NCI-H524 (cell line): ENCODE measurements around the gene FIGN.

Experiments used
- DNase-seq, 2 experiments: peaks; one replicate each; lab custom pipeline; 2025; lab: John Stamatoyannopoulos, UW

The FIGN gene

DNA sequence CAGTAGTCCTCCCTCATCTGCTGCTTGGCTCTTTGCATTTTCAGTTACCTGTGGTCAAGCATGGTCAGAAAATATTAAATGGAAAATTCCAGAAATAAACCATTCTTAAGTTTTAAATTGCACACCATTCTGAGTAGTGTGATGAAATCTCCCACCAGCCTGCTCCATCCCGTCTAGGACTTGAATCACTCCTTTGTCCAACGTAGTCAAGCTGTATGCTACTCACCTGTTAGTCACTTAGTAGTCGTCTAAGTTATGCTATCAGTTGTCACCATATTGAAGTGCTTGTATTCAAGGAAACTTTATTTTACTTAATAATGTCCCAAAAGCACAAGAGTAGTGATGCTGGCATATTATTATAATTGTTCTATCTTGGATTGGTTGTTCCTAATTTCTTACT lies 172.5 kb downstream of the FIGN start:
- no peak for DNase-seq

DNA sequence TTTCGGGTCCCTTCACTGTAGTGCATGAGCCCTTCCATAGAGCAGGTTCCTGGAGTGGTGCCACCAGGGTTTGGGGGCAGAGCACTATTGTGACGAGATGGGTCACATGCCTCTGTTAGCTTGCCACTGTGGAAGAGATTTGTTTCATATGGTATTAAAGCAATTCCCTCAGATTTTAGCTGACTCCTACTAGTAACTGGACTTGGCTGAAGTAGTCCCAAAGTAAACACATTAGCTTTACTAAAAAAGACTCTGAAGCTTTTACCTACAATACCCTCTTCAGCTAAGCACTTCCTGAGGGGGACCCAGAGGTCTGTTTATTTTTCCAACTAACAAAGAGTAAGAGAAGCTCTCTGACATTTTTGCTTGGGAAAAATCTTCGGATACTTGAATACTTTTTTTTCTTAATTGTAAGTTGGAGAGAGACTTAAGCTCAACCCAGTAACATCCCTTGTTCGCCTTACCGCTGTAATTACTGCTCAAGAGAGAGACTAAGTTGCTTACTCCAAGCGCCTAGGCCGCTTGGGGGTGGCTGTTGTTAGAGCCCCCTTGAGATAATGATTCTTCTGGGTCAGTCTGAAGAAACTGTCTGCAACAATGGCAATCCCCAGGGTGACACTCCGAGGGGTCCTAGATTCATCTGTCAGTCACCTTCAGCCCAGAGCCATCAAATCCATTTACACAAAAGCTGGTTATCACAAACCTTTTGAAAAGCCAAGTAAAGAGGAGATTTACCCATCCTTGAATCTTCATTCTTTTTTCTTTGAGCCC lies 177.4 kb downstream of the FIGN start:
- no peak for DNase-seq

DNA sequence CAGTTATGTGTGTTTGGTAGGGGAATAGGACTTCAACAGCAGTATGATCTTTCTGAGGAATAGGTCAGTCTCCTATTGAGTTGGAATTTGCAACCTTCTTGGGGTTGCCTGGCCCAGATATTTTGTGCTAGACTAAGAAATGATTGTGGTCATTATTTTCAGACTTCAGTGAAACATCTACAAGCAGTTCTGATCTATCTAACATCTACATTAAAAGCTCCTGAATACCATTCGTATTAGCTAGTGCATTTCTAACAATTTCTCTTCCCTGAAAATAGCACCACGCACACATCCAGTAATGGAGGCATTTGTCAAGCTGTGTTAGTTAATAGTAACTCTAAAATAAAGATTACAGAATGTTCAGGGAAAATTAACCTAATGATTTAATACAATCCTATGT lies 179.3 kb downstream of the FIGN start:
- no peak for DNase-seq

DNA sequence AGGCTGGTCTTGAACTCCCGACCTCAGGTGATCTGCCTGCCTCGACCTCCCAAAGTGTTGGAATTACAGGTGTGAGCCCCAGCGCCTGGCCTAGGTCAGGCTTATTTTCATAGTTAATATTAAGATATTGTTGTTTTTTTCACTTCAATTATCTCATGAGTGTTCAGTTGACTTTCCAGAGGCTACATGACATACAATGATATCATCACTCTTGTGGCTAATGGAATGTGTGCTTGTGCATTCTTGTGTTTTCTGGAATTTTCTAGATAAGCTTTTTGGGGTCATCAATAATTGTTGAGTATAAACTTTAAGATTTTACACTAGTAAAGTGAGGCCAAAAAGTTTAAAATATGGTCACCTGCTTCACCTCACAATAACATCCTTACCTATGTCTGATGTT lies 180.9 kb downstream of the FIGN start:
- DNase-seq, result no peak

DNA sequence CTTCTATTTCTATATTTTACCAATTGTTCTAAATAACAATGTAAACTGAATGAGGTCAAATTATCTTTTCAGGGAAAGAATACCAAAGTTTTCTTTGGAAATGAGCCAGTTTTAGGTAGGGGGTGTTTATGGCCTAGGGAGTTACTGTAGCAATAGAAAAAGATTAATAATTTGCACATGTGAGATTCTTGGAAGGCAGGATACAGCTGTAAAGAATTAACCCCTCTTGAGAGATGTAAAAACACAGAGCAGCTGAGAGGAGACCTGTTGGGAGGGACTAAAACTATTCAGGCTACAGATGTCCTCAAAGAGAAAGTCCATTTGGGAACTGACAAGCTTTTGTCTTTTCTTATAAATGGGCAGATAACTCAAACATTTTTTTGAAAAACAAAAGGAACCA lies 182.2 kb downstream of the FIGN start:
- DNase-seq, result peak in 1 of 2 experiments; percentile 37

DNA sequence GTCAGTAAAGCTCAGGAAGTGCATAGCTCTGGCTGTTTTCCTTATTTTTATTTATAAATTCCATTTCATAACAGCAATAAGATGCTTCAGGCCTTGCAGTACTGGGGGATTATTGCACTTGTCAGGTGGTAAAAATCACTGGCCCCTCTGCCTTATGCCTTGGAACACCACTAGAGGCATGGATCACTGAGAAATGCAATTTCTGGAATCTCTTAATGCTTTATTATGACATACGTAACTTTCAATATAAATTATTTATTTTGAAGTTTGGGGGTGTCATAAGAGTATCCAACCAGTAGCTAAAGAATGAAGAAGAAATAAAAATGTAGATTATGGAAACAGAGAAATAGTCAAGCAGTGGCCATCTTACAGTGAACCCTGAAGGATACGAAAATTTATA lies 183.1 kb downstream of the FIGN start:
- no peak for DNase-seq

DNA sequence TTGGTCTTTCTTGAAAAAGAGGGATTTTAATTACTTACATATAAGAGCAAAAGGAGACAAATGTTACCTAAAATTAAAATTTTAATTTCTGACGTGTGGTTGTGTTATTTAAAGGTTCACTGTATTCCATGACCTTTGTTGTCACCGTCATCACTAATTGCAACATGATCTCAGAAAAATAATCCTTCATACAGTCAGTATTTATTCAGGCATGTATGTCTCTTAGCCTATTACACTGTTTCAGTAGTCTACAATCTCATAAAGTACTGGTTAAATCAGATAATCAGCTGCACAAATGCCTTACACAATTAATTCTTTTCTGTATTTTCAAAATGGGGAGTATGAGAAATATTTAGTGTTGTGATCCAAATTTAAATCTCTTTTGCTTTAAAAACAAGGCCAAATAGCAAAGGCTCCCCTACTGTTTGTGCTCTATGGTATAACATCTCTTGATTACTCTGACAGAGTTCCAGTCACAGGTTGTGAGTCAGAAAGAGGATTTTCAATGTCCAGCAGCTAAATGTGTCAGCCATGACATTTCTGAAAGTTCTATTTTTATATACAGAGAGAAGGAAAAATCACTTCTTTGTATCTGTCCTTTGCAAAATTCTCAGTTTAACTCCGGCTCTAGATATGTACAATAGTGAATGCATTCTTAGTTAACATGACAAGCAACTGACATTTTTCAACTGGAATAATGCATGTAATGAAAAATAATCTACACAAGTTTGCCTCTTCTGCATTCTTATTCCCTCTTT lies 184.0 kb downstream of the FIGN start:
- no peak for DNase-seq

DNA sequence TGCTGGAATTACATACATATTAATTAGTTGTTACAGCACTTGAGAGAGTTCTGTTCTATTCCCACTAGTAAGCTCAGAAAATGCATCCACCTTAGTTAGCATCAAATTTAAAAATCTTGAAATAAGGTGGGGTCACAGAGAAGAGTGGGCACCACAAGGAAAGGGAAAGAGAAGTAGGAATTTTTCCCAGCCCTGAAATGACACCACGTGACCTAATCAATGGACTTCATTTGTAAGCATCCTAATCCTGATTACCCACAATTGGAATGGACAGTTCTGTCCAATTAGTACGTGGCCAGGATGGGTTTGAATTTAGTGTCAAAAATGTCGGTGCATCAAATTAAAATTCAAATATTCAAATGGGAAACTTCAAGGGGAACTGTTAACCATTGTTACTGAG lies 186.8 kb downstream of the FIGN start:
- no peak for DNase-seq
